NCI-H146 treated with DMSO at 0.1 percent for 48 hours (cell line): ENCODE measurements around the gene OPTC.
"Not testable (repeated sequence)": the region's sequence is repeated elsewhere in the genome, so short reads cannot be mapped to it uniquely, and the experiment has no call there.

ENCODE experiments used
- DNase-seq: peaks from one replicate; lab custom pipeline; 2025; ENCODE audit not compliant: unreplicated experiment; lab: John Stamatoyannopoulos, UW

The OPTC gene, protein sequence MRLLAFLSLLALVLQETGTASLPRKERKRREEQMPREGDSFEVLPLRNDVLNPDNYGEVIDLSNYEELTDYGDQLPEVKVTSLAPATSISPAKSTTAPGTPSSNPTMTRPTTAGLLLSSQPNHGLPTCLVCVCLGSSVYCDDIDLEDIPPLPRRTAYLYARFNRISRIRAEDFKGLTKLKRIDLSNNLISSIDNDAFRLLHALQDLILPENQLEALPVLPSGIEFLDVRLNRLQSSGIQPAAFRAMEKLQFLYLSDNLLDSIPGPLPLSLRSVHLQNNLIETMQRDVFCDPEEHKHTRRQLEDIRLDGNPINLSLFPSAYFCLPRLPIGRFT

DNA sequence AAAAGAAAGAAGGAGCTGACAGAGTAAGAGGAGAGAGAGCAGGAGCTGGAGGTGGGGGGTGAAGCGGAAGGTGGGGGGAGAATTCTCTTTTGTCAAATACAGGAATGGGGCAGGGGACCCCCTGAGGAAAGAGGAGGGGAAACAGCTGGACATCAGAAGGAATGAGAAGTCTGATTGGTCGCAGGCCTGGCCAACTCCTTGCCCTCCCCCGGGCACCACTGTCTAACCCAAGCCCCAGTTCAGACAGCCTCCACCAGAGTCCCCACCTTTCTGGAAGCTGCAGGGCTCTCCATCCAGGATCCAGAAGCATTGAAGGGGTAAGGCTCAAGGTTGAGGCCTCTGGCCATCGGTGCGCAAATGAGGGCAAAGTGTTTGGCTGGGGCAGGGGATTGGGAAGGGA is at the start of gene OPTC:
TSS of gene OPTC (plus strand) at position 253 of the 400 bp plus-strand sequence. CDS start 1,853 bp downstream, outside the sequence.
- no peak for DNase-seq

DNA sequence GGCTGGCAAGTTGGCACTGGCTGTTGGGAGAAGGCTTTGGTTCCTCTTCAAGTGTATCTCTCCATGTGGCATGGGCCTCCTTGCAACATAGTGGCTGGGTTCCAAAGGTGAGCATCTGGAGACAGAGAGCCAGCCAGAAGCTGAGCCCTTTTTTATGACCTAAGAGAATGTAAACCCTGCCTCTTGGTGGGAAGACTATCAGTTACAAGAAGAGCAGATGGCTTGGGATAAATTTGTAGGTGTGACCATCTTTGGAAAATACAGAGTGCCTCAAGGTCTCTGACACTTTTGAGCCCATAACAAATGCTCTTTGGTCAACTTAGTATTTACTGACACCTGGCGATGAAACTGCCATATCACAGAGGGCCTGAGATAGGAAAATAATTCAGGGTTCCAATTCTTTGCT is 49.8 kb upstream of the OPTC start:
- no peak for DNase-seq

DNA sequence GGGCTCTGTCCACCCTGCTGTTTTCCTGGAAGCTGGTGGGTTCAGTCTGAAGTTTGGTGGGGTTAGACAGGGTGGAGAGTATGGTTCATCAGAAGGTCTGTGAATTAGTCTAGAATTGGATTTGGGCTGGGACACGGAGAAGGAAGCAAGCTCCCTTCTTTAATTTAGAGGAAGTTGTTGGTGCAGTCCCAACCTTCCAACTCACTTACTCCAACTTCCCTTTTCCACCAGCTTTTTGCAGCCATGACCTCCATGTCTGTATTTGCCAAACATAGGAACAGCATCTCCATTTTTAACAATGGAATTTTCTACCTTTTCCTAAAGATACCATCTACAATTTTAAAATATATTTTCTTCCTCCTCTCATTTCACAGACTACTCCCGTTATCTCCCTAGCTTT is 46.8 kb upstream of the OPTC start:
- DNase-seq: no peak

DNA sequence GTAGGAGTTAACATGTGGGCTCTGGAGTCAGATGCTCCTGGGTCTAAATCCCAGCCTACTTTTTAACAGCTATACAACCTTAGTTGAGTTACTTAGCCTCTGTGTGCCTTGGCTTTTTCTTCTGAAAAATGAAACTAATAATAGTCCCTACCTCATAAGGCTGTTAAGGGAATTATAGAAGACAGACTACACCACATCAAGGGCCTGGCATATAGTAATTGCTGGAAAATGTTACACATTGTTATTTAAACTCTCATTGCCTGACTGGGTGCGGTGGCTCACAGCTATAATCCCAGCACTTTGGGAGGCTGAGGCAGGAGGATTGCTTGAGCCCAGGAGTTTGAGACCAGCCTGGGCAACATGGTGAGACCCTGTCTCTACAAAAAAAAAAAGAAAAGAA is 46.4 kb upstream of the OPTC start:
- DNase-seq: not testable (repeated sequence)

DNA sequence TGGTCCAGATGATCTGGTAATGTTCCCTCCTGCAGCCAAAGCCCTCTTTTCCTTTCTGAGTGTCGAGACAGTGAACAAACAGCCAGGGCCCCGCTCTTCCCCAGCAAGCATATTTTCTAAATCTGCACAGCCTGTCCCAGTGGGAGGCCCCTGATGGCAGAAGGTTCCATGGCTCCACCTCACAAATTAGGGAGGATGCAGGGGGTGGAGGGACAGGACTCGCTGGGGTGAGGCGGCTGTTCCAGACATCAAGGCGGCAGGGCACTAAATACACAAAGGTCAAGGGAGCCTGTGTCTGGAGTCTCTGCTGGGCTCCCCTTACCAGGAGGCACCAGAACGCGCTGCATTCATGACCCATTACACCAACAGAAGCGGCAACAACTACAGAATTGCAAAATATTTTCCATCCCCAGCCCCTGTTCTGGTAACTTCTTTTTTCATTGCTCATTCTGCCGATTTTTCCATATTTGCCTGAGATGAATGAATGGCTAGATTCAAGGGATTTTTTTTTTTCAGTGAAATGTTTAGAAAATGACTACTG is 45.4 kb upstream of the OPTC start:
- DNase-seq: peak; percentile 41

DNA sequence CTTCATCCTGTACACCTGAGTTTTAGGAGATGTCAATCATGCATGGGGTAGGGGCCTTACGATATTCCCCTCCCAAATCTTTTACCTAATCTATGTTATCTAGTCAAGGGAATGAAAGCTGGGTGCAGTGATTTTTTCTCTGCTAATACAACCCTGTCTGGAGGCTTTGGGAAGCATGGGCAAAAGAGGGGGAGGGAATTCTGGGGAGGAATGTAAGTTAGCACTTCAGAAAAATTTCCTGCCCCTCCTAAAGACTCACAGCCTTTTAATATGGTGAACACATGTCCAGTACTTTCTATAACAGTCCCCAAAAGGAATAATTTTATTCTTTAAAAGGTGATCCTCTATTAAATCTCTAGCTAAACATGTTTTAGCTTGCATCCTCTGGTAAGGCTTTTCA is 44.0 kb upstream of the OPTC start:
- no peak for DNase-seq

DNA sequence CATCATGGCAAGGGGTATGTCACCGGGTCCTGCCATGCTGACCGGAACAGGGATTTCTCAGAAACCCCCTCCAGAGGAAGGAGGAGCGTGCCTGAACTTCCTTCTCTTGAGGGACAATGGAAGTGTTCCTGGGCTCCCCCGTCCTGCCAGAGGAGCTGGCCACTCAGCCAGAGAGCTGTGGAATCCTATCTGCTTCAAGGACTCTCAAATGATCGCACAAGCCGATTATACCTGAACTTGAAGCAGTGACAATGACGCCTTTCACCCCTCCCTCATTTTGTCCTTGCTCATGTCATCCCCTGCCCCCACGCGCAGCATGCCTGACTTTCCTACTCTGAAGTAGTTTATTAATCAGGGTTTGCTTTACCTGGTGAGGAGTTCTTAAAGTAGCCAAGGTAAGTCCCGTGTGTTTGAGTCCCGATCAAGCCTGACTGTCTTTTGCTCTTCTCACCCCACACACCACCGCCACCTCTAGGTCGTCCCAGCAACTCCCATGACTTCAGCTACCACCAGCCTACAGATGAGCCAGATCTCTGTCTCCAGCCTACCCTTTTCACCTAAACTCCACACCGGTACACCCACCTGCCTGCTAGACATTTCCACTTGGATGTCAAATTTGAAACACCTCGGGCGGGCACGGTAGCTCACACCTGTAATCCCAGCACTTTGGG is 43.3 kb upstream of the OPTC start:
- no peak for DNase-seq

DNA sequence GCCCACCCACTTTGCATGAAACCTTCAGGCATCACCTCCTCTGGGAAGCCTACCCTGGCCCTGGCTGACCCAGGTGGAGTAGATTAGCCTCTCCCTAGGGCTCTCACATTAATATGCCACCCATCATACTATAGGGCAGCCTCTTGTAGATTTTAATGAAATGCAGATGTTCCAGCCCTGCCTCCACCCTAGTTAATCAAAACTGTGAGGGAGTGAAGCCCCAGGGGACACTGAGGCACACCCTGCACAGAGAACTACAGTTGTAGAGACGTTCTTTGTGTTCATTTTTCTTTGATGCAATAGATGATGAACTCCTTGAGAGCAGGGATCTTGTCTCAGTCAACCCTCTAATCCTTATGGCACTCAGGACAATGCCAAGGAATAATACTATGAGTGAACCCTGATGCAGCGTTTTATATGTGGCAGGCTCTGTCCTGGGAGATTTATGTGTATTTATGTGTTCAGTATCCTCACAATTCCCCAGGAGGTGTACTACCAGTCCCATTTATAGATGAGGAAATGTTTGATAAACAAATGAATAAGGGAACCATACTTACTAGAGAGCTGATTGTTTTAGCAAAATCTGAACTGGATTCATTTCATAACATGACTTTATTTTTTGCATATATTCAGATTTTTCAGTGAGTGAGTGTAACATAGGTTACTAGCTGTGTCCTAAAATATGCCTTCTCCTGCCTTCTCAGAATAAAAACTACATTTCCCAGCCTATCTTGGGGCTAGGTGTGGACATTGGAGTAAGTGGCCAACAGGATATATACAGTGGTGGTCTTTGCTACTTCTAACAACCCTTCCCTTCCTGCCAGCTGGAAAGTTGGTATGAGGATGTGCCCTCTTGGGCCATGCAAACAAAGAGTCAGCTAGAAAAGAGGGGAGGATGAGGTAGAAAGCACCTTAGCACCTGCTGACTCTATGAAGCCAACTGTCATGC is 41.8 kb upstream of the OPTC start:
- DNase-seq: no peak

DNA sequence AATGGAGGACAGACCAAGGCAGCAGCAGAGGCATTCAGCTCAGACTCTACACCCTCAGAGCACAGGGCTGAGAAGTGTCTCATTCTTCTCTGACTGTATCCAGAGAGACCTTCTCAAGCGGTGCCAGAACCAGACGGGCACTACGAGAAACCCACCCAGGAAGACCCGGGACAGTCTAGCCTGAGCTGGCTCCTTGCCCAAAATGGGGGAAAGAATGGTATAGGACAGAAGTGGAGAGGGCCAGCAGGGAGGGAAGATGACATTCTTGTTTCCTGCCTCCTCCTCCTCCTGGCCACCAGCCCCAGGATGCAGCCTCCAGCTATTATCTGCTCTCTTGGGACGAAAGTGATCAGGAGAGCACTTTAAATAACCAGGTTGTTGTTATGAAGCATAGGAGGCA is 40.9 kb upstream of the OPTC start:
- no peak for DNase-seq

DNA sequence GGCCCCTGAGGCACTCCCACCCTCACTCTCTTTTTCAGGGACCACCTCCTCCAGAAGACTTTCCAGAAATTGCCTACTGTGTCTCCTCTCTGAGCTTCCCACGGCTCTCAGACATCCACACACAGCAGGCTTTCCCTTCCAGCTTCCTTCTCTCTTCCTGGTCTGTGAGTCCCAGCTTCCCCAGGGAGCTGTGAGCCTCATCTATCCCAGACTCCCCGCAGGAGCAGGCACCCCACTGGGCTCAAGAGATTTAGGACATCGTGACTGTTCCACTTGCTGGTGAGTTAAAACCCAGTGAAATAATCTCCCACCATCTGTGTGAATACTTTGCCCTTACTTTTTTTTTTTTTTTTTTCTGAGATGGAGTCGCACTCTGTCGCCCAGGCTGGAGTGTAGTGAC is 40.3 kb upstream of the OPTC start:
- no peak for DNase-seq

DNA sequence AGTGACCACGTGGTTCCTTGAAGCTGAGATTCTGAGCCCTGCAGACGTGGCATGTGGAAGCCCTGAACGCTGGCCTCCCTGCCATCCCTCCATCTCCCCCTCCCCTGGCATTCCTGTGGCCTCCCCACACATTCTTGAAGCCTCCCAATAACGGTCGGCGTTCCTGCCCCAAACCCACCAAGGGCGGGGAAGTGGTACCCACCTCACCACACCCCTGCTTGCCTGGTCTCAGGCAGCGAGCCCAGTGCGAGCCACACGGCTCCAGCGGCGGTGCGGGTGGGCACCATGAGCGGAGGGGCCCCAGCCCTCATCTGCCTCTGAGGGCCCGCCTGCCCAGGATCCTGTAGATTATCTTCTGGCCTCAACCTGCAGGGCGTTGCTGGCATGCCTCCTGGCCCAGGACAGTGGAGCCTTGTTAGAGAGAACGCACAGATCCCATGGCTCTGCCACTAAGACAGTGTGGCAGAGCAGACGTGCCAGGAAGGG is 38.9 kb upstream of the OPTC start:
- DNase-seq: no peak

DNA sequence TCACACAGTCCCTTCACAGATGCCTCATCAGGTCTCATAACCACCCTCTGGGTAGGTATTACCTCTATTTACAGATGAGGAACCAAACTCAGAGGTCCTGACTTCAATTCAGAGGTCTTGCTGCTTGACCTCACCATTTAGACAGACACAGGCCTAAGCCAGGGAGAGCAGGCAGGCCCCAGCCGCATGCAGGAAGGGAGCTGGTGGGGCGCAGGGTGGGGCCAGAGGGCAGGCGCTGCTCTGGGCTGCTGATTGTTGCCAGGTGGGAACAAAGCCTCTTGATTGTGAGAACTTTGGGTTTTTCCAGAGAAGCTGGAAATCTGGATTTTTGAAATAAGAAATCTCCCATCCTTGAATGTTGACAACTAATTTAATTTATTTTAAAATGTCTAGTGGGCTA is 38.2 kb upstream of the OPTC start:
- no peak for DNase-seq

DNA sequence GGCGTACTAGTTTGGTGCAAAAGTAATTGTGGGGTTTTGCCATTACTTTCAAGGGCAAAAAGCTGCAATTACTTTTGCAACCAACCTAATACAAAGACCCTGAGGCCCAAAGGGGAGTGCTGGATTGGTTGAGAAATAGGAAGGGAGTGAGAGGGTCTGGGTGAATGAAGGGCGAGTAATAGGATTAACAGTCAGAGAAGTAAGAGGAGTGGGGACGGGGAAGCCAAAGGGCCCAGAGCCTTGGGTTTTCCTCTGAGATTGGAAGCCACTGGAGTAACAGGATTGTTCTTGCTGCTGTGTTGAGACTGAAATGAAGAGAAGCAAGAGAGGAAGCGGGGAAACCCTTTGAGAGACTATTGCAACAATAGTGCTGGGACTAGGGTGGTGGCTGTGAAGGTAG is 37.4 kb upstream of the OPTC start:
- DNase-seq: no peak

DNA sequence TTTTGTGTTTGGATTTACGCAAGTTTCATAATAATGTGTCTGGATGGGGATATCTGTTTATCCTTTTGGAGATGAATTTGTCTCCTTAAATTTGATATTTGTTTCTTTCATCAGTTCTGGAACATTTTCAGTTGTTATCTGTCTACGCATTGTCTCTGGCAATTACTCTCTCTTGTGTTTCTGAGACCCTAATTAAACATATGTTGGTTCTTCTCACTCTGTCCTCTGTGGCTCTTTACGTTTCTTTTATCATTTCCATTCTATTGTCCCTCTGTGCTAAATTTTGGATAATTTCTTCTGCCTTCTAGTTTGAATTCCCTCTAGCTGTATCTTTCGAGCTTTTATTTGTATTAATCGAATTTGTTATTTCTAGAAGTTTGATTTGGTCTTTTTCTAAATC is 35.9 kb upstream of the OPTC start:
- DNase-seq: no peak

DNA sequence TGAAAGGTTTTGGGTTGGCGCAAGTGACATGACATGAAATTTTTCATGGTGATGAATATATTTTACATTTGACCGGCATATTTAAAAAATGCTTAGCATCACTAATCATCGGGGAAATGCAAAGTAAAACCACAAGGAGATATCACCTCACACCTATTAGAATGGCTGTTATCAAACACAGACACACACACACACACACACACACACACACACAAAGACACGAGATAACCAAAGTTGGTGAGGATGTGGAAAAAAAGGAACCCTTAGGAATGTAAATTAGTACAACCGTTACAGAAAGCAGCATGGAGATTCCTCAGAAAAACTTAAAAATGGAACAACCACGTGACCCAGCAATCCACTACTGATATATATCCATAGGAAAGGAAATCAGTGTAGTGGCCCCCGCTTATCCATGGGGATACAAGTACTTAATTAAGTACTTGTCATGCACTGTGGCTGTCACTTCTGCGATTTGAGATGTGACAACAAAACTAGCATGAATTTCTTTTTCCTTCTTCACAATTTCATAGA is 34.2 kb upstream of the OPTC start:
- no peak for DNase-seq

DNA sequence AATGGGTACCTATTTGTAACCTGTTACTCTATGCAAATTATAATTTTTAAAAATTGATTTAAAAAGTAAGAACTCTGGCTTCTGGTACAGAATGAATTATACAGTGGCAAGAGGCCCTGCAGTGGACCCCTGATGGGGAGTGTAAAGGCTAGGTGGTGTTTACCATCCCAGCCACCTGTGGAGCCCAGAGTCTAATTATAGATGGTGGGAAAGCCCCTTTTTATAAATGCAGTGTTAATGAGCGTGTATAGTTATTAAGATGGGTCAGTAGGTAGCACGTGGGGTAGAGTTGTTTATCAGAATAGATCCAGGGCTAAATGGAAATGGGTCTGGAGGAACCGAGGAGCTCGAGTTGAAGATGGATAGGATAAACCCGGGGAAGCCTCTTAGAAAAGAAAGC is 32.2 kb upstream of the OPTC start:
- DNase-seq: peak; percentile 87

DNA sequence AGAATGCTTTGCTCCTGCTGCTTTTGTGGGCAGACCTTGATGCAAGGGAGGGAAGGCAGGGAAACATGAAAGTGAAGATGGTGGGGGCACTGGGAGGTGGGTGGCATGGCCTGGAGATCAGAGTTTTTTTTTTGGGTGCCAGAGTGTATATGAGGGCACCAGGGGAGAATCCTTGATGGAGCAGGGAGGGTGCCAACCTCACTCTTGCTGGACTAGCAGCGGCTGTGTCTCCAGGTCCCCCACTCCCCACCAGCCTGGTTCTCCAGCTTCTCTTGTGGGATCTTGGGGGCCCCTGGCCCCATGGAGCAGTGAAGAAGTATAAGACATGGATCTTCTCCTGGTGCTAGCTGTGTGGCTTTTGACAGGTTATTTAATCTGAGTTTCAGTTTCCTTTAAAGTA is 31.8 kb upstream of the OPTC start:
- no peak for DNase-seq

DNA sequence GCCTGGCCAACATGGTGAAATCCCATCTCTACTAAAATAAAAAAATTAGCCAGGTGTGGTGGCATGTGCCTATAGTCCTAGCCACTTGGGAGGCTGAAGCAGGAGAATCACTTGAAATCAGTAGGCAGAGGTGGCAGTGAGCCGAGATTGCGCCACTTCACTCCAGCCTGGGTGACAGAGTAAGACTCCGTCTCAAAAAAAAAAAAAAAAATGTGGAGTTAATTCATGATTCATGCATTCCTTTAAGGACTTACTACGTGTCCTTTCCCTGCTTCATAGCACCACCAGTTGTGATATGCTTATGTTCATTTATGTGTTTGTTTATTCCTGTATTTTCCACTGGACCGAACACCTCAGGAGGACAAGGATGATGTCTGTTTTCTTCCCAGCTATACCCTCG is 31.1 kb upstream of the OPTC start:
- DNase-seq: no peak

DNA sequence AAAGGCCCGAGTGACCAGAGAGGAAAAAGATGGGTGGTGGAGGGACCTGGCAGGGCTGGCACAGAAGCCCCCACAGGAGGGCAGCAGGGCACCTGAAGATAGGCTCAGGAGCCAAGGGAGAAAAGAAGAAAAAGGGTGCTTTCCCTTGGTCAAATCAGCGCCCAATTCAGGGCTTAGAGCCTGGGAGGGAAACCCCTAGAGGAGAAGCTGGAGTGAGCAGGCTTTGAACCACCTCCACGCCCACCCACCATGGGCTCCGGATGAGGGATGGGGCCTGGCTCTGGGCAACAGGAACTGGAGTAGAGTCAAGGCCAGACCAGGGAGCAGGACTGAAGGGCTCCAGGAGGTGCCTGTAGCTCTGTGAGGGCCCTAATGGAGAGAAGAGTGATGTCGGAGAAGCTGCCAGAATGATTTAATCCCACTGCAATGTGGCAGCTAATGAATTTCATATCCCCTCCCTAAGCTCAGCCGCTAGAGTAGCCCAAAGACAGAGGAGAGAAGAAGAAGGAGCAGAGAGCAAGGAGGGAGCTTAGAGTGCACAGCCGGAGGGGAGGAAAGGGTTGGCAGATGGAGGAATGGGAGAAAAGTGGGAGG is 30.4 kb upstream of the OPTC start:
- DNase-seq: no peak

DNA sequence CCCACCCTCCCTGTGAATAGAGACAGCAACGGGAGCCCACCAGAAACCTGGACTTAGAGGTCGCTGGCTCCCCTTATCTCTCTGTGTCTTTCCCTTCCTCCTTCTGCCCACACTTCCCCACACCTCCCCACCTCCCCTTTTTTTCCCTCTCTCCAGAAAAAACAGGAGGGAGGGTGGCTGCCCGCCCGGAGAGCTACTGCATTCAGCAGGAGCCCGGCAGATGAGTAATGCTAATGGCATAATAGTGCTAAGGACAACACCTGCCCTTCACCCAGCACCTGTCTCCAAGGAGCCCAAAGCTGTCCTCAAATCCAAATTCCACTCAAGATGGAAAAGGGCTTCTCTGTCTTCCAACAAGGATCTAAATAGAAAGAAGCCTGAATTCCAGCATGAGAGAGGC is 29.7 kb upstream of the OPTC start:
- peak; percentile 76 for DNase-seq

DNA sequence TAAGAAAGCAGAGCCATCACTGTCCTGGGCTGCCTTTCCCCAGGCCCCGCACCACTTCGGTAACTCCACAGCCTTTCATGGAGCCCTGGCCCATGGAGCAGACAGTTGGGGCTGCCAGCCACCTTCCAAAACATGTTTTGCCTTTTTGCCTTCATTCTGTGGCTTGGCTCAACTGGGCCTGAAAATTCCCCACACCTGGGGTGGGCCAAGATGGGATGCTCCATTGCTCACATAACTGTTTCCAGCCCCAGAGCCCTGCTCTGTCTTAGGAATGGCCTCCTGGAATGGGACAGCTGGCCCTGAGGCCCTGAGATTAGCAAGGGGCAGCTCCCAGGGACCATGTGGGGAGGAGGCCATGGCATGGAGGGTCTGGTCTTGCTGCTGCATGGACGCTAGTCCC is 29.2 kb upstream of the OPTC start:
- DNase-seq: no peak
